Cardiac fibroblast (primary cell): Measurements from ENCODE around the gene CDKAL1.
"Not testable (repeated sequence)": the region's sequence is repeated elsewhere in the genome, so short reads cannot be mapped to it uniquely, and the experiment has no call there.

Experiments used
- DNase-seq, 2 donors: peaks; one replicate each; pipeline versions ENCODE4 v3.0.0 to v3.0.0-alpha.2; 2010; ENCODE audit warnings: low read depth in 2 of 2
- H3K4me3 ChIP-seq, 2 donors: replicated peaks in 1 of 2; 1 replicate in 1 of 2; 2 replicates in 1 of 2; pipeline ENCODE4 v1.5.1; 2011; ENCODE audit warnings: low read depth in 2 of 2, low read length in 2 of 2, mild to moderate bottlenecking in 2 of 2, moderate library complexity in 1 of 2
- CTCF ChIP-seq: IDR thresholded peaks from one replicate; pipeline ENCODE4 v1.5.1; 2011; ENCODE audit warnings: low read depth, mild to moderate bottlenecking, low read length, inconsistent platforms

CDKAL1 gene

GRCh38 chr6:21187485-21187884 lies 653.2 kb downstream of the CDKAL1 start:
- DNase-seq = no peak
- TF ChIP-seq CTCF = no peak
- no peak overlapping the region for H3K4me3 ChIP-seq

GRCh38 chr6:21188505-21189223 lies 654.4 kb downstream of the CDKAL1 start:
- DNase-seq = no peak
- TF ChIP-seq CTCF = no peak
- no peak overlapping the region for H3K4me3 ChIP-seq

GRCh38 chr6:21189759-21190158 lies 655.5 kb downstream of the CDKAL1 start:
- no peak for DNase-seq
- H3K4me3 ChIP-seq = no peak overlapping the region
- no peak for TF ChIP-seq CTCF

- DNase-seq = no peak
- no peak overlapping the region for H3K4me3 ChIP-seq
- TF ChIP-seq CTCF = no peak
Measured at GRCh38 chr6:21190701-21191100, 656.4 kb downstream of the CDKAL1 start.

GRCh38 chr6:21193790-21194475 lies 659.7 kb downstream of the CDKAL1 start:
- no peak for TF ChIP-seq CTCF
- DNase-seq = no peak

GRCh38 chr6:21195301-21195700 lies 661.0 kb downstream of the CDKAL1 start:
- not testable (repeated sequence) for H3K4me3 ChIP-seq, DNase-seq

More at GRCh38 chr6:21193790-21194475, 659.7 kb downstream of the CDKAL1 start:
- H3K4me3 ChIP-seq = no peak overlapping the region

- DNase-seq = no peak
- H3K4me3 ChIP-seq = no peak overlapping the region
- no peak for TF ChIP-seq CTCF
Measured at GRCh38 chr6:21198032-21198640, 663.9 kb downstream of the CDKAL1 start.
